OCI-LY7 (cell line): Measurements from ENCODE around the gene ADAM11.

ENCODE experiments used
- CTCF ChIP-seq: fragments of 200-600 bp; sonication (generic); conservative IDR thresholded peaks from 2 replicates; pipeline ENCODE4 v1.5.1; 2014; ENCODE audit warnings: mild to moderate bottlenecking, antibody characterized with exemption, low read length, moderate library complexity, mixed read lengths
- EZH2phosphoT487 ChIP-seq: fragments of 200-600 bp; sonication (generic); IDR thresholded peaks from 2 replicates; pipeline ENCODE4 v1.6.1; 2018; ENCODE audit warnings: low read depth, borderline replicate concordance, mild to moderate bottlenecking, mixed run types, antibody characterized with exemption, low read length, moderate library complexity, mixed read lengths

- TF ChIP-seq CTCF (no peak), EZH2phosphoT487 (no peak)
These were observed 36.6 kb downstream of the ADAM11 start for GRCh38 chr17:44795421-44795820.
